ENCODE data around the gene ZNF100. TPM values are rescaled to one million over a fixed set of nuclear protein-coding genes. Genes with fewer than 3 reads are reported as not detected.
"Not testable (repeated sequence)": the region's sequence is repeated elsewhere in the genome, so short reads cannot be mapped to it uniquely, and the experiment has no call there.

ZNF100 gene
- total RNA-seq, 1 donor from 2014 or later = 5.4 TPM

DNA sequence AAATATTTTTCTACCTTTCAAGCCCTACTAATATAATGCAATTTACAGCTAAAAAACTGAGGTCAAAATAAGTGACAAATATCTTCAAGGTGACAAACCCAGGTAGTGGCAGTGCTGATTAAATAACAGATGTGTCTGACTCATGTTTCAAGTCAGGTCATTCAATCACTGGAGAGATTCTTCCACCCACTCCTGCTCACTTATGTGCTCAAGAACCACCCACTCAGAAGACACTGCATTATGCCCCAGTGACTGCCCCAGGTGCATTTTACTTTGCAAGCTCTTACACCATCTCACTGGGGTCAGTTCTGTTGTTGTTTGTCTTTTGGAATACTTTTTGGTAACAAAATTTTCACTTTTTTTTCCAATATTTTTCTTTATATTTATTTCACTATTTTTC, 2.2 kb downstream of the ZNF100 start:
- TF ChIP-seq, protein P1, sequence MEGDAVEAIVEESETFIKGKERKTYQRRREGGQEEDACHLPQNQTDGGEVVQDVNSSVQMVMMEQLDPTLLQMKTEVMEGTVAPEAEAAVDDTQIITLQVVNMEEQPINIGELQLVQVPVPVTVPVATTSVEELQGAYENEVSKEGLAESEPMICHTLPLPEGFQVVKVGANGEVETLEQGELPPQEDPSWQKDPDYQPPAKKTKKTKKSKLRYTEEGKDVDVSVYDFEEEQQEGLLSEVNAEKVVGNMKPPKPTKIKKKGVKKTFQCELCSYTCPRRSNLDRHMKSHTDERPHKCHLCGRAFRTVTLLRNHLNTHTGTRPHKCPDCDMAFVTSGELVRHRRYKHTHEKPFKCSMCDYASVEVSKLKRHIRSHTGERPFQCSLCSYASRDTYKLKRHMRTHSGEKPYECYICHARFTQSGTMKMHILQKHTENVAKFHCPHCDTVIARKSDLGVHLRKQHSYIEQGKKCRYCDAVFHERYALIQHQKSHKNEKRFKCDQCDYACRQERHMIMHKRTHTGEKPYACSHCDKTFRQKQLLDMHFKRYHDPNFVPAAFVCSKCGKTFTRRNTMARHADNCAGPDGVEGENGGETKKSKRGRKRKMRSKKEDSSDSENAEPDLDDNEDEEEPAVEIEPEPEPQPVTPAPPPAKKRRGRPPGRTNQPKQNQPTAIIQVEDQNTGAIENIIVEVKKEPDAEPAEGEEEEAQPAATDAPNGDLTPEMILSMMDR (IDR thresholded peaks at IDR 0.05) = no peak
- DNase-seq (ENCODE audit: low spot score) = no peak
- Mint-ChIP-seq H3K9me3 (ENCODE audit: low read depth) (no peaks in the 10 kb centered on the region), H3K4me1 (ENCODE audit: low read depth) (peaks cover 18% of the 10 kb centered on the region), H3K4me3 (ENCODE audit: unreplicated experiment) (no peak overlapping the region), H3K36me3 (ENCODE audit: low read depth) (peaks cover 21% of the 10 kb centered on the region), H3K27ac (ENCODE audit: unreplicated experiment) (no peak overlapping the region), H3K27me3 (ENCODE audit: low read depth) (no peaks in the 10 kb centered on the region)

DNA sequence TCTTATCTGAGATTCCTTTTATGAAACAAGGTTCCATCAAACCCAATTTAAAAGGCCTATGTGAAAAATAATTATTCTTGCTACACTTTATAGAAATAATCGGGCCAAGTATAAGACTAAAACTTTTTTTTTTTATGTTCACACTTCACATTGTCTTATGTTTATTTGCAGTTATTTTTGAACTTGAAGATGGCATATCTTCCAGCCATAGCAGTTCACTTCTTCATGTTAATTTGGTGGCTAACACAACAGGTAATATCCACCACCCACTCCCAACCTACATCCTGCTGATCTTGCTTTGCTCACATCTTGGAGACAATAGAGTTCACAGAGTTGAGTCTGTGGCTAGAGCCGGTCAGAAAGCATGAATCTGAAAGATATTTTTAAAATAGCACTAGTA, 5.8 kb downstream of the ZNF100 start:
- not testable (repeated sequence) for H3K27ac Mint-ChIP-seq (ENCODE audit: unreplicated experiment); DNase-seq (ENCODE audit: low spot score); H3K4me3 Mint-ChIP-seq (ENCODE audit: unreplicated experiment); H3K27me3 Mint-ChIP-seq (ENCODE audit: low read depth); H3K9me3 Mint-ChIP-seq (ENCODE audit: low read depth)
- Mint-ChIP-seq H3K4me1 (ENCODE audit: low read depth) (peaks cover 16% of the 10 kb centered on the region), H3K36me3 (ENCODE audit: low read depth) (peaks cover 38% of the 10 kb centered on the region)

DNA sequence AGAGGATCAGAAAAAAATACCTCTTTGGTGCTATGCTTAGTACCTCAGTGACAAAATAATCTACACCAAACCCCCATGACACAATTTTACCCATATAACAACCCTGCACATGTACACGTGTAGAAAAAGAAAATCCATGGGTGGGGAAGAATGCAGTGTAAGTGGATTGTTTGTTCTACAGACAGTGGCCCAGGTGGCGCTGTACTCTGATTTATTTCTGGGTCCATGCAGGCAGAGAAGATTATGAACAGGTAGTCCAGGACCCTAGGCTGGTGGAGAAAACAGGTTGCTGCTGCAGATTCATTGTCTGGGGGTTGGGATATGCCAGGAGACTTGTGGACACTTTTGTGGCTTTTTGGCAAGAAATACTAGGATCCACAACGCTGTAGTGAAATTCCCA, 9.1 kb downstream of the ZNF100 start:
- no peak for DNase-seq (ENCODE audit: low spot score)
- Mint-ChIP-seq H3K27ac (ENCODE audit: unreplicated experiment) (no peak overlapping the region), H3K9me3 (ENCODE audit: low read depth) (peaks cover 6% of the 10 kb centered on the region), H3K4me3 (ENCODE audit: unreplicated experiment) (no peak overlapping the region), H3K4me1 (ENCODE audit: low read depth) (peaks cover 5% of the 10 kb centered on the region), H3K27me3 (ENCODE audit: low read depth) (no peaks in the 10 kb centered on the region), H3K36me3 (ENCODE audit: low read depth) (peaks cover 37% of the 10 kb centered on the region)
- TF ChIP-seq, protein P1 (IDR thresholded peaks at IDR 0.05) = no peak

DNA sequence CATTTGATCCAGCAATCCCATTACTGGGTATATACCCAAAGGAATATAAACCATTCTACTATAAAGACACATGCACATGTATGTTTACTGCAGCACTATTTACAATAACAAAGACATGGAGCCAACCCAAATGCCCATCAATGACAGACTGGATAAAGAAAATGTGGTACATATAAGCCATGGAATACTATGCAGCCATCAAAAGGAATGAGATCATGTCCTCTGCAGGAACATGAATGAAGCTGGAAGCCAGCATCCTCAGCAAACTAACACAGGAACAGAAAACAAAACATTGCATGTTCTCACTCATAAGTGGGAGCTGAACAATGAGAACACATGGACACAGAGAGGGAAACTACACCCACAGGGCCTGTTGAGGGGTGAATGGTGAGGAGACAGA, 11.8 kb downstream of the ZNF100 start:
- Mint-ChIP-seq H3K4me1 (ENCODE audit: low read depth) (peaks cover 16% of the 10 kb centered on the region), H3K36me3 (ENCODE audit: low read depth) (peaks cover 28% of the 10 kb centered on the region)
- not testable (repeated sequence) for H3K27ac Mint-ChIP-seq (ENCODE audit: unreplicated experiment); H3K27me3 Mint-ChIP-seq (ENCODE audit: low read depth); H3K4me3 Mint-ChIP-seq (ENCODE audit: unreplicated experiment); H3K9me3 Mint-ChIP-seq (ENCODE audit: low read depth); DNase-seq (ENCODE audit: low spot score)

DNA sequence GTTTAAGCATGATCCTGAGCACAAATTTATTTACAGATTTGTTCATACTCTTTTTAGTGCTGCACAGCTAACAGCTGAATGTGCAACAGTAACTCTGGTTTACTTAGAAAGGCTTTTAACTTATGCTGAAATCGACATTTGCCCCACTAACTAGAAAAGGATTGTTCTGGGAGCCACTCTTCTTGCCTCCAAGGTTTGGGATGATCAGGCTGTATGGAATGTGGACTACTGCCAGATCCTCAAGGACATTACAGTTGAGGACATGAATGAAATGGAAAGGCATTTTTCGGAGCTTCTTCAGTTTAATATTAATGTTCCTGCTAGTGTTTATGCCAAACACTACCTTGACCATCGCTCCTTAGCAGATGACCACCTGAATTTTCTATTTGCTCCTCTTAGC, 16.0 kb downstream of the ZNF100 start:
- H3K27ac Mint-ChIP-seq (ENCODE audit: unreplicated experiment) = no peak overlapping the region
- H3K27me3 Mint-ChIP-seq (ENCODE audit: low read depth) = no peaks in the 10 kb centered on the region
- TF ChIP-seq, protein P1 (IDR thresholded peaks at IDR 0.05) = no peak
- H3K4me1 Mint-ChIP-seq (ENCODE audit: low read depth) = peaks cover 24% of the 10 kb centered on the region
- no peak for DNase-seq (ENCODE audit: low spot score)
- H3K4me3 Mint-ChIP-seq (ENCODE audit: unreplicated experiment) = no peak overlapping the region
- H3K9me3 Mint-ChIP-seq (ENCODE audit: low read depth) = peaks cover 6% of the 10 kb centered on the region
- H3K36me3 Mint-ChIP-seq (ENCODE audit: low read depth) = peaks cover 17% of the 10 kb centered on the region

DNA sequence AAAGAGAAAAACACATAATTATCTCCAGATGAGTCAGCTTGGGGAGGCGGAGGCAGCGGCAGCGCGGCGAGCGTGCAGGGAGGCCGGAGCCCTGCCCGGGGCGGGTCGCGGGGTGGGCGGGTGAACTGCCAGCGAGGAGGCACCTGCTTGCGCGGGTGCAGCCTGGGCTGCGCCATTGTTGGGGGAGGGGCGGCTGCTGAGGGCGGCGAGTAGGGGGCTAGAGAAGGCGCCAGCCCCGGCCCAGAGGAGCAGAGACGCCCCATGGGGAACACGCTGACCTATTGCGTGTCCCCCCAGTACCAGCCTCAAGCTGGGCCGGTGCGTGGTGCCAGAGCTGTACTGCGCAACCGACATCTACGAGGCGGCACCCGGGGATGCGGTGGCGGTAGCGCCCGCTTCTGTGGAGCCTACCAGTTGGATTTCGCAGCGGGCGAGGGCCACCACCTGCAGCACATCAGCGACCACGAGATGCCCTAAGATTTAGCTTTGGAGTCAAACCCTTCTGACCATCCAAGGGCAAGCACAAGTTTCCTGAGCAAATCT, 16.7 kb downstream of the ZNF100 start:
- no peak overlapping the region for H3K4me3 Mint-ChIP-seq (ENCODE audit: unreplicated experiment)
- H3K36me3 Mint-ChIP-seq (ENCODE audit: low read depth) = peaks cover 17% of the 10 kb centered on the region
- H3K27me3 Mint-ChIP-seq (ENCODE audit: low read depth) = no peaks in the 10 kb centered on the region
- peaks cover 5% of the 10 kb centered on the region for H3K9me3 Mint-ChIP-seq (ENCODE audit: low read depth)
- no peak for DNase-seq (ENCODE audit: low spot score)
- peaks cover 20% of the 10 kb centered on the region for H3K4me1 Mint-ChIP-seq (ENCODE audit: low read depth)
- TF ChIP-seq, protein P1 (IDR thresholded peaks at IDR 0.05) = no peak
- H3K27ac Mint-ChIP-seq (ENCODE audit: unreplicated experiment) = no peak overlapping the region

All from chondrocyte (in vitro differentiated cells).